T-helper 1 cell (primary cell): ENCODE data around the gene MBOAT1.
A peak's percentile ranks its signal among the peaks of the same experiment; 100 is the strongest.
"Not testable (repeated sequence)": the region's sequence is repeated elsewhere in the genome, so short reads cannot be mapped to it uniquely, and the experiment has no call there.

ENCODE experiments used
- DNase-seq, 5 donors: peaks; one replicate each; pipeline ENCODE4 v3.0.0-alpha.2; 2012 to 2020

Gene MBOAT1

GRCh38 chr6:20202324-20202658, 10.0 kb downstream of the MBOAT1 start:
- DNase-seq, result no peak

- peak in 1 of 5 donors; percentile 37 for DNase-seq
These were observed 11.3 kb downstream of the MBOAT1 start for GRCh38 chr6:20200761-20201630.

GRCh38 chr6:20198775-20199174, 13.5 kb downstream of the MBOAT1 start:
- no peak for DNase-seq

- no peak for DNase-seq
These were observed 14.0 kb downstream of the MBOAT1 start for GRCh38 chr6:20198156-20198774.

- DNase-seq, result no peak
These were observed 15.0 kb downstream of the MBOAT1 start for GRCh38 chr6:20197251-20197650.

GRCh38 chr6:20192625-20193024, 19.6 kb downstream of the MBOAT1 start:
- no peak for DNase-seq

GRCh38 chr6:20191992-20192391, 20.3 kb downstream of the MBOAT1 start:
- no peak for DNase-seq

GRCh38 chr6:20188630-20189075, 23.6 kb downstream of the MBOAT1 start:
- DNase-seq, result no peak

GRCh38 chr6:20186981-20187380, 25.3 kb downstream of the MBOAT1 start:
- no peak for DNase-seq

GRCh38 chr6:20183706-20184105, 28.6 kb downstream of the MBOAT1 start:
- DNase-seq, result no peak

GRCh38 chr6:20182926-20183521, 29.2 kb downstream of the MBOAT1 start:
- no peak for DNase-seq

GRCh38 chr6:20182069-20182468, 30.2 kb downstream of the MBOAT1 start:
- no peak for DNase-seq

GRCh38 chr6:20180935-20181334, 31.3 kb downstream of the MBOAT1 start:
- DNase-seq, result no peak

GRCh38 chr6:20179287-20180045, 32.8 kb downstream of the MBOAT1 start:
- not testable (repeated sequence) for DNase-seq

GRCh38 chr6:20178327-20178726, 33.9 kb downstream of the MBOAT1 start:
- DNase-seq, result no peak

GRCh38 chr6:20175810-20176410, 36.4 kb downstream of the MBOAT1 start:
- no peak for DNase-seq

- DNase-seq, result peak in 1 of 5 donors; percentile 52
These were observed 38.2 kb downstream of the MBOAT1 start for GRCh38 chr6:20173833-20174792.

- no peak for DNase-seq
These were observed 39.3 kb downstream of the MBOAT1 start for GRCh38 chr6:20172842-20173456.

GRCh38 chr6:20170455-20171148, 41.7 kb downstream of the MBOAT1 start:
- DNase-seq, result no peak

- no peak for DNase-seq
These were observed 42.5 kb downstream of the MBOAT1 start for GRCh38 chr6:20169786-20170185.
